HepG2 (cell line): ENCODE results near the gene ZNF616. TPM values are rescaled to one million over a fixed set of nuclear protein-coding genes. Genes with fewer than 3 reads are reported as not detected.

ENCODE experiments used
- AKAP8 ChIP-seq: sonication (generic); formaldehyde crosslinking; IDR thresholded peaks from 2 replicates; pipeline ENCODE4 v1.5.1; 2020; ENCODE audit warnings: mild to moderate bottlenecking, missing genetic modification reagents
- ARID5B ChIP-seq: IDR thresholded peaks from 2 replicates; pipeline ENCODE4 v1.4.0; 2020; ENCODE audit warnings: mild to moderate bottlenecking, missing genetic modification reagents
- CREB1 ChIP-seq, 2 experiments: fragments of 450-650 bp in 1 of 2; IDR thresholded peaks; 2 replicates each; pipeline ENCODE4 v1.6.1; 2016 to 2017; ENCODE audit warnings: control low read depth in 1 of 2, mild to moderate bottlenecking in 1 of 2, missing compliant biosample characterization in 1 of 2, missing genetic modification characterization in 1 of 2
- FIP1L1 ChIP-seq: fragments of 200-400 bp; formaldehyde crosslinking; IDR thresholded peaks from 2 replicates; pipeline ENCODE4 v1.6.1; 2018; ENCODE audit warnings: low read depth, mild to moderate bottlenecking, low read length, moderate library complexity, borderline replicate concordance; ENCODE audit not compliant: insufficient read depth
- HOXA5 ChIP-seq: sonication (generic); formaldehyde crosslinking; IDR thresholded peaks from 2 replicates; pipeline ENCODE4 v1.4.0; 2020; ENCODE audit warnings: missing genetic modification reagents
- MTF2 ChIP-seq: sonication (generic); formaldehyde crosslinking; IDR thresholded peaks from 2 replicates; pipeline ENCODE4 v1.5.0; 2020; ENCODE audit warnings: missing genetic modification reagents, borderline replicate concordance
- NR0B2 ChIP-seq: sonication (generic); formaldehyde crosslinking; IDR thresholded peaks from 2 replicates; pipeline ENCODE4 v1.4.0; 2020; ENCODE audit warnings: mild to moderate bottlenecking, missing genetic modification reagents
- TFDP2 ChIP-seq: sonication (generic); formaldehyde crosslinking; IDR thresholded peaks from 2 replicates; pipeline ENCODE4 v1.4.0; 2020; ENCODE audit warnings: missing genetic modification reagents
- ZNF230 ChIP-seq: sonication (generic); formaldehyde crosslinking; IDR thresholded peaks from 2 replicates; pipeline ENCODE4 v1.4.0; 2020; ENCODE audit warnings: mild to moderate bottlenecking, missing genetic modification reagents
- ZNF382 ChIP-seq: sonication (generic); formaldehyde crosslinking; IDR thresholded peaks from 2 replicates; pipeline ENCODE4 v1.5.0; 2020; ENCODE audit warnings: missing genetic modification reagents, mild to moderate bottlenecking, borderline replicate concordance
- ZNF468 ChIP-seq: sonication (generic); formaldehyde crosslinking; IDR thresholded peaks from 2 replicates; pipeline ENCODE4 v1.8.0; 2022; ENCODE audit warnings: mild to moderate bottlenecking, moderate library complexity, missing genetic modification reagents
- ZNF839 ChIP-seq: sonication (generic); formaldehyde crosslinking; IDR thresholded peaks from 2 replicates; pipeline ENCODE4 v1.4.0; 2020; ENCODE audit warnings: missing genetic modification reagents, mild to moderate bottlenecking, borderline replicate concordance
- ZNF878 ChIP-seq: sonication (generic); formaldehyde crosslinking; IDR thresholded peaks from 2 replicates; pipeline ENCODE4 v1.8.1; 2023; ENCODE audit warnings: mild to moderate bottlenecking, missing genetic modification reagents, moderate library complexity
- polyA plus RNA-seq, 8 experiments: library from polyadenylated mRNA; depleted of rRNA in 3 of 8; stranded (reverse) in 7 of 8; unstranded in 1 of 8; fragments of >200 nt; fragmentation: Illumina TruSeq in 4 of 8; extraction: Trizol in 4 of 8; gene quantifications; 2 replicates each; pipeline versions ENCODE4 v1.2.1 to v1.2.3, GENCODE V29; 2011 to 2016; ENCODE audit warnings: low read depth in 4 of 8, missing spikeins in 1 of 8, mixed read lengths in 1 of 8; ENCODE audit not compliant: insufficient read depth in 1 of 8
- total RNA-seq, 5 experiments: library from RNA; depleted of rRNA; stranded (reverse); fragments of >200 nt; fragmentation: Illumina TruSeq; extraction: Trizol; gene quantifications; 2 replicates each; pipeline ENCODE4 v1.2.3, GENCODE V29; 2016; ENCODE audit warnings: low read depth in 1 of 5
- TF ChIP-seq, protein P1 (sequence below): sonication (generic); formaldehyde crosslinking; IDR thresholded peaks from 2 replicates; pipeline ENCODE4 v1.8.0; 2022; ENCODE audit warnings: mild to moderate bottlenecking, missing genetic modification reagents; ENCODE audit not compliant: insufficient replicate concordance
- TF ChIP-seq, protein P2 (sequence below): sonication (generic); formaldehyde crosslinking; IDR thresholded peaks from 2 replicates; pipeline ENCODE4 v1.4.0; 2020; ENCODE audit warnings: mild to moderate bottlenecking, missing genetic modification reagents

The ZNF616 gene
- total and polyA plus RNA-seq, 2 of the 13 experiments (the other 11 are each of a cell fraction or from before 2014, with no cell fraction given): 2.2 to 10.4 TPM

DNA sequence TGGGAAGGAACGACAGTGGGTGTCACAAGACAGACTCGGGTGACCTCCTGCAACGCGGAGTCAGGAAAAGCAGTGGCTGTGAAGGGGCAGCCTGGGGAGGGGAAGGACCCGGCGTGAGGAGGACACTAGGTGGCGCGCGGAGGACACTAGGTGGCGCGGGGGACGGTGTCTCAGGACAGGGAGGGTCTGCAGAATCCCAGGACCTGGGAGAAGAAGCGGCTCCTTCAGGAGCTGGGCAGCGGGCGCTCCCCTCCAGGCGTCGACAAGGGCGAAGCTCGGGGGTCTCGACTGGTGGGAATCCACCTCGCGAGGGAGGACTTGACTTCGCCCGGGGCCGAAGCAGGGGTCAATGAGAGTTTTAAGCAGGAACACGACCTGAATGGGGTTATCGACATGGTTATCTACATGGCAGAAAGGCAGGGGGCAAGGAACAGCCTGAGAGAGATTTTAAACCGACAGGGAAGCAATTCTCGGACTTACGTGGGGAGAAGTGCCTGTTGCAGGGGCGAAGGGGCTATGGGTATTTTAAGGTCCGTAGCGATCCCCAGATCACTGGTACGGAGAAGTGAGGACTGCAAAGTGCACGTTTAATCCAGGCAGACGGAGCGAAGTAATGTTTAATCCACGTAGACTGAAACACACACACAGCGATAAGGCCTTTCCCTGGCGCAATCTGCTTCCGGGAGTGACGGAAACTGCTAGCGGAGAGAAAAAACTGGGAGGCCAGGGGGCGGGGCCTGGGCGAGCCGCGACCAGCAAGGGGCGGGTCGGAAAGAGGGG lies at the start of gene ZNF616 (continued):
- TF ChIP-seq ARID5B (CRISPR knock-in tag) (no peak), HOXA5 (CRISPR knock-in tag) (no peak), ZNF468 (CRISPR knock-in tag) (no peak), ZNF230 (CRISPR knock-in tag) (peak; percentile 75; the same call in 1 of the 2 replicates), FIP1L1 (no peak), AKAP8 (CRISPR knock-in tag) (no peak; the same call in 1 of the 2 replicates), ZNF878 (CRISPR knock-in tag) (no peak), NR0B2 (CRISPR knock-in tag) (no peak), MTF2 (CRISPR knock-in tag) (no peak), TFDP2 (no peak), ZNF382 (CRISPR knock-in tag) (no peak), CREB1 (IDR thresholded peaks at IDR 0.05) (no peak), CREB1 (CRISPR knock-in tag; IDR thresholded peaks at IDR 0.05) (no peak), ZNF839 (CRISPR knock-in tag) (no peak)
- TF ChIP-seq, protein P1, sequence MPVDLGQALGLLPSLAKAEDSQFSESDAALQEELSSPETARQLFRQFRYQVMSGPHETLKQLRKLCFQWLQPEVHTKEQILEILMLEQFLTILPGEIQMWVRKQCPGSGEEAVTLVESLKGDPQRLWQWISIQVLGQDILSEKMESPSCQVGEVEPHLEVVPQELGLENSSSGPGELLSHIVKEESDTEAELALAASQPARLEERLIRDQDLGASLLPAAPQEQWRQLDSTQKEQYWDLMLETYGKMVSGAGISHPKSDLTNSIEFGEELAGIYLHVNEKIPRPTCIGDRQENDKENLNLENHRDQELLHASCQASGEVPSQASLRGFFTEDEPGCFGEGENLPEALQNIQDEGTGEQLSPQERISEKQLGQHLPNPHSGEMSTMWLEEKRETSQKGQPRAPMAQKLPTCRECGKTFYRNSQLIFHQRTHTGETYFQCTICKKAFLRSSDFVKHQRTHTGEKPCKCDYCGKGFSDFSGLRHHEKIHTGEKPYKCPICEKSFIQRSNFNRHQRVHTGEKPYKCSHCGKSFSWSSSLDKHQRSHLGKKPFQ: peak; percentile 11
- TF ChIP-seq, protein P2, sequence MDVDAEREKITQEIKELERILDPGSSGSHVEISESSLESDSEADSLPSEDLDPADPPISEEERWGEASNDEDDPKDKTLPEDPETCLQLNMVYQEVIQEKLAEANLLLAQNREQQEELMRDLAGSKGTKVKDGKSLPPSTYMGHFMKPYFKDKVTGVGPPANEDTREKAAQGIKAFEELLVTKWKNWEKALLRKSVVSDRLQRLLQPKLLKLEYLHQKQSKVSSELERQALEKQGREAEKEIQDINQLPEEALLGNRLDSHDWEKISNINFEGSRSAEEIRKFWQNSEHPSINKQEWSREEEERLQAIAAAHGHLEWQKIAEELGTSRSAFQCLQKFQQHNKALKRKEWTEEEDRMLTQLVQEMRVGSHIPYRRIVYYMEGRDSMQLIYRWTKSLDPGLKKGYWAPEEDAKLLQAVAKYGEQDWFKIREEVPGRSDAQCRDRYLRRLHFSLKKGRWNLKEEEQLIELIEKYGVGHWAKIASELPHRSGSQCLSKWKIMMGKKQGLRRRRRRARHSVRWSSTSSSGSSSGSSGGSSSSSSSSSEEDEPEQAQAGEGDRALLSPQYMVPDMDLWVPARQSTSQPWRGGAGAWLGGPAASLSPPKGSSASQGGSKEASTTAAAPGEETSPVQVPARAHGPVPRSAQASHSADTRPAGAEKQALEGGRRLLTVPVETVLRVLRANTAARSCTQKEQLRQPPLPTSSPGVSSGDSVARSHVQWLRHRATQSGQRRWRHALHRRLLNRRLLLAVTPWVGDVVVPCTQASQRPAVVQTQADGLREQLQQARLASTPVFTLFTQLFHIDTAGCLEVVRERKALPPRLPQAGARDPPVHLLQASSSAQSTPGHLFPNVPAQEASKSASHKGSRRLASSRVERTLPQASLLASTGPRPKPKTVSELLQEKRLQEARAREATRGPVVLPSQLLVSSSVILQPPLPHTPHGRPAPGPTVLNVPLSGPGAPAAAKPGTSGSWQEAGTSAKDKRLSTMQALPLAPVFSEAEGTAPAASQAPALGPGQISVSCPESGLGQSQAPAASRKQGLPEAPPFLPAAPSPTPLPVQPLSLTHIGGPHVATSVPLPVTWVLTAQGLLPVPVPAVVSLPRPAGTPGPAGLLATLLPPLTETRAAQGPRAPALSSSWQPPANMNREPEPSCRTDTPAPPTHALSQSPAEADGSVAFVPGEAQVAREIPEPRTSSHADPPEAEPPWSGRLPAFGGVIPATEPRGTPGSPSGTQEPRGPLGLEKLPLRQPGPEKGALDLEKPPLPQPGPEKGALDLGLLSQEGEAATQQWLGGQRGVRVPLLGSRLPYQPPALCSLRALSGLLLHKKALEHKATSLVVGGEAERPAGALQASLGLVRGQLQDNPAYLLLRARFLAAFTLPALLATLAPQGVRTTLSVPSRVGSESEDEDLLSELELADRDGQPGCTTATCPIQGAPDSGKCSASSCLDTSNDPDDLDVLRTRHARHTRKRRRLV (CRISPR knock-in tag): peak; percentile 67; the same call in 1 of the 2 replicates
